H9 (cell line): ENCODE results near the gene BMPER. TPM values are rescaled to one million over a fixed set of nuclear protein-coding genes. Genes with fewer than 3 reads are reported as not detected.

Source experiments
- DNase-seq: peaks from one replicate; pipeline ENCODE4 v3.0.0-alpha.2; 2017
- H2AFZ ChIP-seq: one replicate; pipeline ENCODE4 v1.6.1; 2013; ENCODE audit warnings: mild to moderate bottlenecking, low read length, control low read depth, moderate library complexity
- H2AK5ac ChIP-seq: 2 replicates; pipeline ENCODE4 v1.6.1; 2013; ENCODE audit warnings: low read length, control low read depth, mixed read lengths; ENCODE audit not compliant: insufficient read length
- H2BK120ac ChIP-seq: one replicate; pipeline ENCODE4 v1.6.1; 2013; ENCODE audit warnings: low read depth, mild to moderate bottlenecking, low read length, control low read depth, inconsistent platforms; ENCODE audit not compliant: poor library complexity, severe bottlenecking
- H2BK12ac ChIP-seq: 2 replicates; pipeline ENCODE4 v1.6.1; 2013; ENCODE audit warnings: low read length, control low read depth, mixed read lengths, low read depth; ENCODE audit not compliant: insufficient read length
- H2BK15ac ChIP-seq: 2 replicates; pipeline ENCODE4 v1.6.1; 2013; ENCODE audit warnings: low read depth, low read length, control low read depth
- H2BK20ac ChIP-seq: one replicate; pipeline ENCODE4 v1.6.1; 2013; ENCODE audit warnings: low read depth, mild to moderate bottlenecking, low read length, control low read depth, inconsistent platforms; ENCODE audit not compliant: poor library complexity, severe bottlenecking
- H2BK5ac ChIP-seq: 2 replicates; pipeline ENCODE4 v1.6.1; 2013; ENCODE audit warnings: low read length, control low read depth, mixed read lengths; ENCODE audit not compliant: insufficient read length
- H3K14ac ChIP-seq: 2 replicates; pipeline ENCODE4 v1.6.1; 2013; ENCODE audit warnings: low read length, control low read depth; ENCODE audit not compliant: insufficient read depth
- H3K18ac ChIP-seq: 2 replicates; pipeline ENCODE4 v1.6.1; 2013; ENCODE audit warnings: low read depth, mild to moderate bottlenecking, mixed read lengths, low read length, control low read depth; ENCODE audit not compliant: insufficient read length
- H3K23ac ChIP-seq: 2 replicates; pipeline ENCODE4 v1.6.1; 2013; ENCODE audit warnings: low read length, control low read depth, mixed read lengths, low read depth; ENCODE audit not compliant: insufficient read length
- H3K23me2 ChIP-seq: 2 replicates; pipeline ENCODE4 v1.6.1; 2013; ENCODE audit warnings: low read depth, mild to moderate bottlenecking, mixed read lengths, low read length, control low read depth; ENCODE audit not compliant: insufficient read length, poor library complexity, severe bottlenecking
- H3K27ac ChIP-seq: 2 replicates; pipeline ENCODE4 v1.5.1; 2013; ENCODE audit warnings: low read length, control low read depth, mixed read lengths, low read depth; ENCODE audit not compliant: insufficient read length
- H3K27me3 ChIP-seq: 2 replicates; pipeline ENCODE4 v1.6.1; 2013; ENCODE audit warnings: low read length, control low read depth, inconsistent platforms; ENCODE audit not compliant: insufficient read depth
- H3K4ac ChIP-seq: 2 replicates; pipeline ENCODE4 v1.6.1; 2013; ENCODE audit warnings: low read depth, mild to moderate bottlenecking, control low read depth, inconsistent platforms, low read length, moderate library complexity
- H3K4me1 ChIP-seq: 2 replicates; pipeline ENCODE4 v1.6.1; 2013; ENCODE audit warnings: low read length, control low read depth, inconsistent platforms; ENCODE audit not compliant: insufficient read depth
- H3K4me2 ChIP-seq: 2 replicates; pipeline ENCODE4 v1.6.1; 2013; ENCODE audit warnings: low read length, control low read depth, mixed read lengths; ENCODE audit not compliant: insufficient read length, insufficient read depth
- H3K56ac ChIP-seq: 2 replicates; pipeline ENCODE4 v1.6.1; 2013; ENCODE audit warnings: low read depth, mild to moderate bottlenecking, mixed read lengths, low read length, control low read depth; ENCODE audit not compliant: insufficient read length
- H3K79me1 ChIP-seq: 2 replicates; pipeline ENCODE4 v1.6.1; 2013; ENCODE audit warnings: low read depth, mild to moderate bottlenecking, moderate library complexity, low read length, control low read depth, inconsistent platforms; ENCODE audit not compliant: insufficient read depth, poor library complexity, severe bottlenecking
- H3K79me2 ChIP-seq: 2 replicates; pipeline ENCODE4 v1.6.1; 2013; ENCODE audit warnings: low read length, control low read depth, inconsistent platforms; ENCODE audit not compliant: insufficient read depth
- H3K9ac ChIP-seq: 2 replicates; pipeline ENCODE4 v1.6.1; 2013; ENCODE audit warnings: low read length, control low read depth, mixed read lengths; ENCODE audit not compliant: insufficient read length; ENCODE audit errors: extremely low read depth
- H3K9me3 ChIP-seq: one replicate; pipeline ENCODE4 v1.6.1; 2013; ENCODE audit warnings: low read depth, low read length, inconsistent platforms; ENCODE audit not compliant: control insufficient read depth
- H3T11ph ChIP-seq: one replicate; pipeline ENCODE4 v1.6.1; 2013; ENCODE audit warnings: mild to moderate bottlenecking, low read length, control low read depth, inconsistent platforms
- H4K20me1 ChIP-seq: one replicate; pipeline ENCODE4 v1.6.1; 2013; ENCODE audit not compliant: control insufficient read depth, insufficient read length, insufficient read depth
- H4K5ac ChIP-seq: 2 replicates; pipeline ENCODE4 v1.6.1; 2013; ENCODE audit warnings: low read depth, mild to moderate bottlenecking, mixed read lengths, low read length, control low read depth; ENCODE audit not compliant: insufficient read length
- H4K8ac ChIP-seq: replicated peaks from 2 replicates; pipeline ENCODE4 v1.6.1; 2013; ENCODE audit warnings: low read length, control low read depth, mixed read lengths, low read depth; ENCODE audit not compliant: insufficient read length
- H4K91ac ChIP-seq: 2 replicates; pipeline ENCODE4 v1.6.1; 2013; ENCODE audit warnings: low read depth, mild to moderate bottlenecking, moderate library complexity, mixed read lengths, low read length, control low read depth; ENCODE audit not compliant: insufficient read length
- H3K27ac Mint-ChIP-seq, 3 experiments: 2 replicates in 2 of 3; 3 replicates in 1 of 3; pipeline ENCODE4 v1.8.0; 2020 to 2021; ENCODE audit warnings: mixed read lengths in 3 of 3, mild to moderate bottlenecking in 1 of 3, moderate library complexity in 1 of 3
- H3K27me3 Mint-ChIP-seq: 2 replicates; pipeline ENCODE4 v1.8.0; 2021; ENCODE audit warnings: low read depth, mild to moderate bottlenecking, moderate library complexity, mixed read lengths
- H3K36me3 Mint-ChIP-seq, 3 experiments: 2 replicates in 2 of 3; 3 replicates in 1 of 3; pipeline ENCODE4 v1.8.0; 2020 to 2021; ENCODE audit warnings: low read depth in 3 of 3, mixed read lengths in 3 of 3; ENCODE audit not compliant: insufficient read depth in 1 of 3
- H3K4me1 Mint-ChIP-seq, 2 experiments: 2 replicates each; pipeline ENCODE4 v1.8.0; 2020; ENCODE audit warnings: mixed read lengths in 2 of 2
- H3K4me3 Mint-ChIP-seq, 2 experiments: 2 replicates in 1 of 2; 3 replicates in 1 of 2; pipeline ENCODE4 v1.8.0; 2020 to 2021; ENCODE audit warnings: mild to moderate bottlenecking in 2 of 2, mixed read lengths in 2 of 2, moderate library complexity in 1 of 2
- H3K9me3 Mint-ChIP-seq, 2 experiments: 2 replicates in 1 of 2; 3 replicates in 1 of 2; pipeline ENCODE4 v1.8.0; 2020; ENCODE audit warnings: mild to moderate bottlenecking in 2 of 2, mixed read lengths in 2 of 2, moderate library complexity in 1 of 2
- WGBS: extraction: QIAGEN DNeasy Blood & Tissue Kit; methylation state at CpG from one replicate; pipeline ENCODE4 v1.1.7; 2013; ENCODE audit warnings: missing lambda C conversion rate, low lambda C conversion rate, mixed read lengths; ENCODE audit not compliant: insufficient read length; ENCODE audit errors: extremely low coverage; 5-methylcytosine and 5-hydroxymethylcytosine counted together
- total RNA-seq: library from RNA; stranded (reverse); gene quantifications from 2 replicates; pipeline ENCODE4 v1.2.1, GENCODE V29; 2021
- TF ChIP-seq, protein P1 (sequence below): fragments of 200-600 bp; sonication (generic); conservative IDR thresholded peaks from 3 replicates; pipeline ENCODE4 v1.8.0; 2021; ENCODE audit warnings: antibody characterized with exemption, mild to moderate bottlenecking

The BMPER gene
- total RNA-seq, 1 experiment from 2014 or later = 0.20 TPM

DNA sequence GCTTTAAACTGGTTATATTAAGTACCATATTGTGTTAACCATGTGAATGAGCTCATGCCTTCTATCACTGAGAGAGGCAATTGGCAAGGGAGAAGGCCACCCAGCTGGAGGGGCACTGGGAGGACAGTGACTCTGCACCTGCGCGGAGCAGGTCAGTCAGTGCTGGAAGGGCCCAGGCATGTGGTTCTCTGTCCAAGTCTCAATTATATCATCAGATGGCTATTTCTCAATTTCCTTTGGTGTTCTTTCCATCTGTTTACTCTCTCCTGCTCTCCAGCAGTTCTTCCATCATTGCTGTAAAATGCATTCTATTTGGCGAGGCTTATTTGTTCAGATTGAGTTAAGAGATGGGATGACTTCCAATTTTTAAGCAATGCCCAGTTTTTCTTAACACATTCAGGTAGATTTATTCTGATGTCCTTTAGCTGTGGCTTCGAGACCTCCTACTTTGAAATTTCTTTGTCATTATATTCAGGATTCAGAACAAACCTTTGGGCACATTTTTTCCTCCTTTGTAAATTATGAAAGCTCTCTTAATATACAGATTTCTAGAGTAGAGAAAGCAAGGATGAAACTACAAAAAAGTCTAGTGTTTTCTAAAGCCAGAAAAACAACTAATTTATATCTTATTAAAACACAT lies 159.3 kb downstream of the BMPER start:
- Mint-ChIP-seq H3K9me3 (no peaks in the 10 kb centered on the region), H3K4me1 (peaks cover 32 to 34% of the 10 kb centered on the region in 2 experiments), H3K36me3 (no peaks in the 10 kb centered on the region), H3K4me3 (no peak overlapping the region), H3K27ac (no peak overlapping the region), H3K27me3 (no peaks in the 10 kb centered on the region)
- Histone ChIP-seq H3K79me1 (no peaks in the 10 kb centered on the region), H4K91ac (no peak overlapping the region), H4K20me1 (no peaks in the 10 kb centered on the region), H2BK20ac (no peak overlapping the region), H4K8ac (no peak overlapping the region), H4K5ac (no peak overlapping the region), H2BK15ac (no peak overlapping the region), H3K4me1 (peaks cover 18% of the 10 kb centered on the region; the same call in 1 of the 2 replicates), H2AK5ac (no peak overlapping the region), H3K79me2 (no peaks in the 10 kb centered on the region), H3K14ac (no peak overlapping the region), H3K9me3 (no peaks in the 10 kb centered on the region), H3K27ac (no peak overlapping the region), H2BK120ac (no peak overlapping the region), H3T11ph (no peak overlapping the region), H3K18ac (no peak overlapping the region), H3K56ac (no peak overlapping the region), H3K23ac (no peak overlapping the region), H3K4ac (no peak overlapping the region), H2BK5ac (no peak overlapping the region), H2BK12ac (no peak overlapping the region), H3K23me2 (no peaks in the 10 kb centered on the region), H3K27me3 (no peaks in the 10 kb centered on the region), H3K4me2 (no peak overlapping the region), H2AFZ (no peak overlapping the region), H3K9ac (no peak overlapping the region)
- WGBS = no CpG with 5 or more reads among the region's 4 CpGs
- TF ChIP-seq, protein P1, sequence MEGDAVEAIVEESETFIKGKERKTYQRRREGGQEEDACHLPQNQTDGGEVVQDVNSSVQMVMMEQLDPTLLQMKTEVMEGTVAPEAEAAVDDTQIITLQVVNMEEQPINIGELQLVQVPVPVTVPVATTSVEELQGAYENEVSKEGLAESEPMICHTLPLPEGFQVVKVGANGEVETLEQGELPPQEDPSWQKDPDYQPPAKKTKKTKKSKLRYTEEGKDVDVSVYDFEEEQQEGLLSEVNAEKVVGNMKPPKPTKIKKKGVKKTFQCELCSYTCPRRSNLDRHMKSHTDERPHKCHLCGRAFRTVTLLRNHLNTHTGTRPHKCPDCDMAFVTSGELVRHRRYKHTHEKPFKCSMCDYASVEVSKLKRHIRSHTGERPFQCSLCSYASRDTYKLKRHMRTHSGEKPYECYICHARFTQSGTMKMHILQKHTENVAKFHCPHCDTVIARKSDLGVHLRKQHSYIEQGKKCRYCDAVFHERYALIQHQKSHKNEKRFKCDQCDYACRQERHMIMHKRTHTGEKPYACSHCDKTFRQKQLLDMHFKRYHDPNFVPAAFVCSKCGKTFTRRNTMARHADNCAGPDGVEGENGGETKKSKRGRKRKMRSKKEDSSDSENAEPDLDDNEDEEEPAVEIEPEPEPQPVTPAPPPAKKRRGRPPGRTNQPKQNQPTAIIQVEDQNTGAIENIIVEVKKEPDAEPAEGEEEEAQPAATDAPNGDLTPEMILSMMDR = no peak
- DNase-seq = no peak
